Measurements from ENCODE around the gene UNC80.

- TF ChIP-seq, protein P1, sequence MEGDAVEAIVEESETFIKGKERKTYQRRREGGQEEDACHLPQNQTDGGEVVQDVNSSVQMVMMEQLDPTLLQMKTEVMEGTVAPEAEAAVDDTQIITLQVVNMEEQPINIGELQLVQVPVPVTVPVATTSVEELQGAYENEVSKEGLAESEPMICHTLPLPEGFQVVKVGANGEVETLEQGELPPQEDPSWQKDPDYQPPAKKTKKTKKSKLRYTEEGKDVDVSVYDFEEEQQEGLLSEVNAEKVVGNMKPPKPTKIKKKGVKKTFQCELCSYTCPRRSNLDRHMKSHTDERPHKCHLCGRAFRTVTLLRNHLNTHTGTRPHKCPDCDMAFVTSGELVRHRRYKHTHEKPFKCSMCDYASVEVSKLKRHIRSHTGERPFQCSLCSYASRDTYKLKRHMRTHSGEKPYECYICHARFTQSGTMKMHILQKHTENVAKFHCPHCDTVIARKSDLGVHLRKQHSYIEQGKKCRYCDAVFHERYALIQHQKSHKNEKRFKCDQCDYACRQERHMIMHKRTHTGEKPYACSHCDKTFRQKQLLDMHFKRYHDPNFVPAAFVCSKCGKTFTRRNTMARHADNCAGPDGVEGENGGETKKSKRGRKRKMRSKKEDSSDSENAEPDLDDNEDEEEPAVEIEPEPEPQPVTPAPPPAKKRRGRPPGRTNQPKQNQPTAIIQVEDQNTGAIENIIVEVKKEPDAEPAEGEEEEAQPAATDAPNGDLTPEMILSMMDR (IDR thresholded peaks at IDR 0.05) = no peak
- TF ChIP-seq RXRA (IDR thresholded peaks at IDR 0.05; ENCODE audit: borderline replicate concordance, low read depth) = no peak
- no peak for TF ChIP-seq NFIC (IDR thresholded peaks at IDR 0.05; ENCODE audit: borderline replicate concordance)
- TF ChIP-seq MEF2A (IDR thresholded peaks at IDR 0.05; ENCODE audit: borderline replicate concordance, low read depth) = no peak
- no peak for TF ChIP-seq TAF1 (IDR thresholded peaks at IDR 0.05; ENCODE audit: borderline replicate concordance, low read depth, low read length)
- no peak for TF ChIP-seq RAD21 (IDR thresholded peaks at IDR 0.05; ENCODE audit: low read length)
- TF ChIP-seq, protein P2, sequence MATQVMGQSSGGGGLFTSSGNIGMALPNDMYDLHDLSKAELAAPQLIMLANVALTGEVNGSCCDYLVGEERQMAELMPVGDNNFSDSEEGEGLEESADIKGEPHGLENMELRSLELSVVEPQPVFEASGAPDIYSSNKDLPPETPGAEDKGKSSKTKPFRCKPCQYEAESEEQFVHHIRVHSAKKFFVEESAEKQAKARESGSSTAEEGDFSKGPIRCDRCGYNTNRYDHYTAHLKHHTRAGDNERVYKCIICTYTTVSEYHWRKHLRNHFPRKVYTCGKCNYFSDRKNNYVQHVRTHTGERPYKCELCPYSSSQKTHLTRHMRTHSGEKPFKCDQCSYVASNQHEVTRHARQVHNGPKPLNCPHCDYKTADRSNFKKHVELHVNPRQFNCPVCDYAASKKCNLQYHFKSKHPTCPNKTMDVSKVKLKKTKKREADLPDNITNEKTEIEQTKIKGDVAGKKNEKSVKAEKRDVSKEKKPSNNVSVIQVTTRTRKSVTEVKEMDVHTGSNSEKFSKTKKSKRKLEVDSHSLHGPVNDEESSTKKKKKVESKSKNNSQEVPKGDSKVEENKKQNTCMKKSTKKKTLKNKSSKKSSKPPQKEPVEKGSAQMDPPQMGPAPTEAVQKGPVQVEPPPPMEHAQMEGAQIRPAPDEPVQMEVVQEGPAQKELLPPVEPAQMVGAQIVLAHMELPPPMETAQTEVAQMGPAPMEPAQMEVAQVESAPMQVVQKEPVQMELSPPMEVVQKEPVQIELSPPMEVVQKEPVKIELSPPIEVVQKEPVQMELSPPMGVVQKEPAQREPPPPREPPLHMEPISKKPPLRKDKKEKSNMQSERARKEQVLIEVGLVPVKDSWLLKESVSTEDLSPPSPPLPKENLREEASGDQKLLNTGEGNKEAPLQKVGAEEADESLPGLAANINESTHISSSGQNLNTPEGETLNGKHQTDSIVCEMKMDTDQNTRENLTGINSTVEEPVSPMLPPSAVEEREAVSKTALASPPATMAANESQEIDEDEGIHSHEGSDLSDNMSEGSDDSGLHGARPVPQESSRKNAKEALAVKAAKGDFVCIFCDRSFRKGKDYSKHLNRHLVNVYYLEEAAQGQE (IDR thresholded peaks at IDR 0.05; ENCODE audit: low read depth, low read length) = no peak
- TF ChIP-seq RFX5 (IDR thresholded peaks at IDR 0.05; ENCODE audit: low read length) = no peak
- TF ChIP-seq, protein P3, sequence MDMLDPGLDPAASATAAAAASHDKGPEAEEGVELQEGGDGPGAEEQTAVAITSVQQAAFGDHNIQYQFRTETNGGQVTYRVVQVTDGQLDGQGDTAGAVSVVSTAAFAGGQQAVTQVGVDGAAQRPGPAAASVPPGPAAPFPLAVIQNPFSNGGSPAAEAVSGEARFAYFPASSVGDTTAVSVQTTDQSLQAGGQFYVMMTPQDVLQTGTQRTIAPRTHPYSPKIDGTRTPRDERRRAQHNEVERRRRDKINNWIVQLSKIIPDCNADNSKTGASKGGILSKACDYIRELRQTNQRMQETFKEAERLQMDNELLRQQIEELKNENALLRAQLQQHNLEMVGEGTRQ (IDR thresholded peaks at IDR 0.05; ENCODE audit: borderline replicate concordance, low read depth, low read length) = no peak
Measured at GRCh38 chr2:209907746-209908145, 136.1 kb downstream of the UNC80 start.
